ENCODE measurements around the gene TMC2. TPM values are rescaled to one million over a fixed set of nuclear protein-coding genes. Genes with fewer than 3 reads are reported as not detected.

TMC2 gene
- total RNA-seq, 1 experiment from 2014 or later = not detected

DNA sequence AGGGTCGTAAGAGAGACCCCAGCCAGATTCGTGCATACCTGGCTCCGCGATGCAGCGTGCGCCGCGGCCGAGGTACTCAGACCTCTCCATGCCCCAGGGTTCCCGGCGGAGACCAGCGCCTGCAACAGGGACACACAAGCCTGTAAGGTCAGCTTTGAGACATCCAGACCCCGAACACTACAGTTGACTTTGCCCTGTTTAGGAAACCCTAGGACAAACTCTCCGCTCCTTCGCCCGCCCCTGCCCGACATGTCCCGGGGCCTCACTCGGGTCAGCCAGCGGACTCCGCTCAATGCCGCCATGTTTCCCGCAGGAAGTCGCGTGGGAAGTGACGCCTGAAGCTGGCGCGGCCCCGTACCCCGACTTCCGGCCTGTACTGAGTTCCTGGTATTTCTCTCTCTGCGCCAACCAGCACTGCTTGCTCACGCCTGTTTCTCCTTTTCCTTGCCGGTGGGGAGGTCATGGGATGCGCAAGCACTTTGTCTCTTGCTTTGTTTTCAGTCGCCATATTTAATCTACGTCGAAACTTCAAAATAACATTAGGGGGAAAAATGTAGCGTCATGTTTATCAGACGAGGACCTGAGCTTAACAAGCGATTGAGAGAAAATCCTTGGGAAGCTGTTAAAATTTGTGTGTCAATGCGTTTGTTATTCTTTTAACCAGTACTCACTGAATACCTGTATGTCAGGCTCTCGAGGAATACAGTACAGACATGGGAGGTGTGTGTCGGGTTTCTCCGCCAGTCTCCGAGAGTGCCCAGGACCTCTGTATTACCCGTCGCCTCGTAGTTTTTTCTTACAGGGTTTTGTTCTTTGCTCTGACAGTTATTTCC, 127.7 kb downstream of the TMC2 start, which contains the start of gene IDH3B (continued):
- TF ChIP-seq, protein P1, sequence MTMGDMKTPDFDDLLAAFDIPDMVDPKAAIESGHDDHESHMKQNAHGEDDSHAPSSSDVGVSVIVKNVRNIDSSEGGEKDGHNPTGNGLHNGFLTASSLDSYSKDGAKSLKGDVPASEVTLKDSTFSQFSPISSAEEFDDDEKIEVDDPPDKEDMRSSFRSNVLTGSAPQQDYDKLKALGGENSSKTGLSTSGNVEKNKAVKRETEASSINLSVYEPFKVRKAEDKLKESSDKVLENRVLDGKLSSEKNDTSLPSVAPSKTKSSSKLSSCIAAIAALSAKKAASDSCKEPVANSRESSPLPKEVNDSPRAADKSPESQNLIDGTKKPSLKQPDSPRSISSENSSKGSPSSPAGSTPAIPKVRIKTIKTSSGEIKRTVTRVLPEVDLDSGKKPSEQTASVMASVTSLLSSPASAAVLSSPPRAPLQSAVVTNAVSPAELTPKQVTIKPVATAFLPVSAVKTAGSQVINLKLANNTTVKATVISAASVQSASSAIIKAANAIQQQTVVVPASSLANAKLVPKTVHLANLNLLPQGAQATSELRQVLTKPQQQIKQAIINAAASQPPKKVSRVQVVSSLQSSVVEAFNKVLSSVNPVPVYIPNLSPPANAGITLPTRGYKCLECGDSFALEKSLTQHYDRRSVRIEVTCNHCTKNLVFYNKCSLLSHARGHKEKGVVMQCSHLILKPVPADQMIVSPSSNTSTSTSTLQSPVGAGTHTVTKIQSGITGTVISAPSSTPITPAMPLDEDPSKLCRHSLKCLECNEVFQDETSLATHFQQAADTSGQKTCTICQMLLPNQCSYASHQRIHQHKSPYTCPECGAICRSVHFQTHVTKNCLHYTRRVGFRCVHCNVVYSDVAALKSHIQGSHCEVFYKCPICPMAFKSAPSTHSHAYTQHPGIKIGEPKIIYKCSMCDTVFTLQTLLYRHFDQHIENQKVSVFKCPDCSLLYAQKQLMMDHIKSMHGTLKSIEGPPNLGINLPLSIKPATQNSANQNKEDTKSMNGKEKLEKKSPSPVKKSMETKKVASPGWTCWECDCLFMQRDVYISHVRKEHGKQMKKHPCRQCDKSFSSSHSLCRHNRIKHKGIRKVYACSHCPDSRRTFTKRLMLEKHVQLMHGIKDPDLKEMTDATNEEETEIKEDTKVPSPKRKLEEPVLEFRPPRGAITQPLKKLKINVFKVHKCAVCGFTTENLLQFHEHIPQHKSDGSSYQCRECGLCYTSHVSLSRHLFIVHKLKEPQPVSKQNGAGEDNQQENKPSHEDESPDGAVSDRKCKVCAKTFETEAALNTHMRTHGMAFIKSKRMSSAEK (CRISPR knock-in tag; IDR thresholded peaks at IDR 0.05; ENCODE audit: borderline replicate concordance) = no peak
- TF ChIP-seq ETV6 (CRISPR knock-in tag; IDR thresholded peaks at IDR 0.05) (peak; percentile 26; the same call in 1 of the 2 replicates), ZBTB21 (CRISPR knock-in tag; IDR thresholded peaks at IDR 0.05; ENCODE audit: borderline replicate concordance) (no peak), ZBTB43 (CRISPR knock-in tag; IDR thresholded peaks at IDR 0.05) (0 out of 2 replicates have a peak, but pooled peaks have one; percentile 55), KAT7 (CRISPR knock-in tag; IDR thresholded peaks at IDR 0.05; ENCODE audit: borderline replicate concordance) (no peak), FOXP1 (CRISPR knock-in tag; IDR thresholded peaks at IDR 0.05; ENCODE audit: borderline replicate concordance) (no peak), ATF2 (CRISPR knock-in tag; IDR thresholded peaks at IDR 0.05; ENCODE audit: borderline replicate concordance, low read depth) (no peak), OVOL2 (CRISPR knock-in tag; IDR thresholded peaks at IDR 0.05; ENCODE audit: borderline replicate concordance) (no peak), CREM (CRISPR knock-in tag; IDR thresholded peaks at IDR 0.05) (peak; percentile 99), ZNF317 (CRISPR knock-in tag; IDR thresholded peaks at IDR 0.05; ENCODE audit: borderline replicate concordance, low read depth) (no peak), MLX (CRISPR knock-in tag; IDR thresholded peaks at IDR 0.05) (no peak), CBFB (CRISPR knock-in tag; IDR thresholded peaks at IDR 0.05; ENCODE audit: low read depth) (0 out of 2 replicates have a peak, but pooled peaks have one; percentile 45), NR1H2 (CRISPR knock-in tag; IDR thresholded peaks at IDR 0.05) (no peak), GABPB1 (CRISPR knock-in tag; IDR thresholded peaks at IDR 0.05) (peak; percentile 87)
- TF ChIP-seq, protein P2, sequence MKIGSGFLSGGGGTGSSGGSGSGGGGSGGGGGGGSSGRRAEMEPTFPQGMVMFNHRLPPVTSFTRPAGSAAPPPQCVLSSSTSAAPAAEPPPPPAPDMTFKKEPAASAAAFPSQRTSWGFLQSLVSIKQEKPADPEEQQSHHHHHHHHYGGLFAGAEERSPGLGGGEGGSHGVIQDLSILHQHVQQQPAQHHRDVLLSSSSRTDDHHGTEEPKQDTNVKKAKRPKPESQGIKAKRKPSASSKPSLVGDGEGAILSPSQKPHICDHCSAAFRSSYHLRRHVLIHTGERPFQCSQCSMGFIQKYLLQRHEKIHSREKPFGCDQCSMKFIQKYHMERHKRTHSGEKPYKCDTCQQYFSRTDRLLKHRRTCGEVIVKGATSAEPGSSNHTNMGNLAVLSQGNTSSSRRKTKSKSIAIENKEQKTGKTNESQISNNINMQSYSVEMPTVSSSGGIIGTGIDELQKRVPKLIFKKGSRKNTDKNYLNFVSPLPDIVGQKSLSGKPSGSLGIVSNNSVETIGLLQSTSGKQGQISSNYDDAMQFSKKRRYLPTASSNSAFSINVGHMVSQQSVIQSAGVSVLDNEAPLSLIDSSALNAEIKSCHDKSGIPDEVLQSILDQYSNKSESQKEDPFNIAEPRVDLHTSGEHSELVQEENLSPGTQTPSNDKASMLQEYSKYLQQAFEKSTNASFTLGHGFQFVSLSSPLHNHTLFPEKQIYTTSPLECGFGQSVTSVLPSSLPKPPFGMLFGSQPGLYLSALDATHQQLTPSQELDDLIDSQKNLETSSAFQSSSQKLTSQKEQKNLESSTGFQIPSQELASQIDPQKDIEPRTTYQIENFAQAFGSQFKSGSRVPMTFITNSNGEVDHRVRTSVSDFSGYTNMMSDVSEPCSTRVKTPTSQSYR (CRISPR knock-in tag; IDR thresholded peaks at IDR 0.05) = no peak
- TF ChIP-seq, protein P3, sequence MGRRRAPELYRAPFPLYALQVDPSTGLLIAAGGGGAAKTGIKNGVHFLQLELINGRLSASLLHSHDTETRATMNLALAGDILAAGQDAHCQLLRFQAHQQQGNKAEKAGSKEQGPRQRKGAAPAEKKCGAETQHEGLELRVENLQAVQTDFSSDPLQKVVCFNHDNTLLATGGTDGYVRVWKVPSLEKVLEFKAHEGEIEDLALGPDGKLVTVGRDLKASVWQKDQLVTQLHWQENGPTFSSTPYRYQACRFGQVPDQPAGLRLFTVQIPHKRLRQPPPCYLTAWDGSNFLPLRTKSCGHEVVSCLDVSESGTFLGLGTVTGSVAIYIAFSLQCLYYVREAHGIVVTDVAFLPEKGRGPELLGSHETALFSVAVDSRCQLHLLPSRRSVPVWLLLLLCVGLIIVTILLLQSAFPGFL (CRISPR knock-in tag; IDR thresholded peaks at IDR 0.05; ENCODE audit: borderline replicate concordance) = no peak; the same call in 1 of the 2 replicates
- TF ChIP-seq, protein P4, sequence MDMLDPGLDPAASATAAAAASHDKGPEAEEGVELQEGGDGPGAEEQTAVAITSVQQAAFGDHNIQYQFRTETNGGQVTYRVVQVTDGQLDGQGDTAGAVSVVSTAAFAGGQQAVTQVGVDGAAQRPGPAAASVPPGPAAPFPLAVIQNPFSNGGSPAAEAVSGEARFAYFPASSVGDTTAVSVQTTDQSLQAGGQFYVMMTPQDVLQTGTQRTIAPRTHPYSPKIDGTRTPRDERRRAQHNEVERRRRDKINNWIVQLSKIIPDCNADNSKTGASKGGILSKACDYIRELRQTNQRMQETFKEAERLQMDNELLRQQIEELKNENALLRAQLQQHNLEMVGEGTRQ (CRISPR knock-in tag; IDR thresholded peaks at IDR 0.05) = no peak
- TF ChIP-seq, protein P5, sequence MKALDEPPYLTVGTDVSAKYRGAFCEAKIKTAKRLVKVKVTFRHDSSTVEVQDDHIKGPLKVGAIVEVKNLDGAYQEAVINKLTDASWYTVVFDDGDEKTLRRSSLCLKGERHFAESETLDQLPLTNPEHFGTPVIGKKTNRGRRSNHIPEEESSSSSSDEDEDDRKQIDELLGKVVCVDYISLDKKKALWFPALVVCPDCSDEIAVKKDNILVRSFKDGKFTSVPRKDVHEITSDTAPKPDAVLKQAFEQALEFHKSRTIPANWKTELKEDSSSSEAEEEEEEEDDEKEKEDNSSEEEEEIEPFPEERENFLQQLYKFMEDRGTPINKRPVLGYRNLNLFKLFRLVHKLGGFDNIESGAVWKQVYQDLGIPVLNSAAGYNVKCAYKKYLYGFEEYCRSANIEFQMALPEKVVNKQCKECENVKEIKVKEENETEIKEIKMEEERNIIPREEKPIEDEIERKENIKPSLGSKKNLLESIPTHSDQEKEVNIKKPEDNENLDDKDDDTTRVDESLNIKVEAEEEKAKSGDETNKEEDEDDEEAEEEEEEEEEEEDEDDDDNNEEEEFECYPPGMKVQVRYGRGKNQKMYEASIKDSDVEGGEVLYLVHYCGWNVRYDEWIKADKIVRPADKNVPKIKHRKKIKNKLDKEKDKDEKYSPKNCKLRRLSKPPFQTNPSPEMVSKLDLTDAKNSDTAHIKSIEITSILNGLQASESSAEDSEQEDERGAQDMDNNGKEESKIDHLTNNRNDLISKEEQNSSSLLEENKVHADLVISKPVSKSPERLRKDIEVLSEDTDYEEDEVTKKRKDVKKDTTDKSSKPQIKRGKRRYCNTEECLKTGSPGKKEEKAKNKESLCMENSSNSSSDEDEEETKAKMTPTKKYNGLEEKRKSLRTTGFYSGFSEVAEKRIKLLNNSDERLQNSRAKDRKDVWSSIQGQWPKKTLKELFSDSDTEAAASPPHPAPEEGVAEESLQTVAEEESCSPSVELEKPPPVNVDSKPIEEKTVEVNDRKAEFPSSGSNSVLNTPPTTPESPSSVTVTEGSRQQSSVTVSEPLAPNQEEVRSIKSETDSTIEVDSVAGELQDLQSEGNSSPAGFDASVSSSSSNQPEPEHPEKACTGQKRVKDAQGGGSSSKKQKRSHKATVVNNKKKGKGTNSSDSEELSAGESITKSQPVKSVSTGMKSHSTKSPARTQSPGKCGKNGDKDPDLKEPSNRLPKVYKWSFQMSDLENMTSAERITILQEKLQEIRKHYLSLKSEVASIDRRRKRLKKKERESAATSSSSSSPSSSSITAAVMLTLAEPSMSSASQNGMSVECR (CRISPR knock-in tag; IDR thresholded peaks at IDR 0.05; ENCODE audit: borderline replicate concordance) = no peak
- TF ChIP-seq, protein P6, sequence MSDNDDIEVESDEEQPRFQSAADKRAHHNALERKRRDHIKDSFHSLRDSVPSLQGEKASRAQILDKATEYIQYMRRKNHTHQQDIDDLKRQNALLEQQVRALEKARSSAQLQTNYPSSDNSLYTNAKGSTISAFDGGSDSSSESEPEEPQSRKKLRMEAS (CRISPR knock-in tag; IDR thresholded peaks at IDR 0.05) = peak; percentile 38; the same call in 1 of the 2 replicates

Data from WTC11 (cell line).